SU-DHL-6 (cell line): ENCODE results near the gene FAM184A.

Source experiments
- H2AFZ ChIP-seq: fragments of 200-600 bp; sonication (generic); 2 replicates; pipeline ENCODE4 v1.6.1; 2014; ENCODE audit warnings: low read depth, mild to moderate bottlenecking, moderate library complexity, mixed read lengths, antibody characterized with exemption, low read length; ENCODE audit not compliant: severe bottlenecking
- H3F3A ChIP-seq: fragments of 200-600 bp; shearing (Covaris generic); 2 replicates; pipeline ENCODE4 v1.6.0; 2016; ENCODE audit warnings: antibody characterized with exemption, mild to moderate bottlenecking; ENCODE audit not compliant: insufficient read depth
- H3K27ac ChIP-seq: fragments of 200-600 bp; sonication (generic); 2 replicates; pipeline ENCODE4 v1.5.1; 2016; ENCODE audit warnings: low read depth, mild to moderate bottlenecking, low read length, moderate library complexity, mixed read lengths
- H3K27me3 ChIP-seq: fragments of 200-600 bp; sonication (generic), shearing (Covaris generic); 2 replicates; pipeline ENCODE4 v1.6.0; 2014; ENCODE audit warnings: mild to moderate bottlenecking, low read length
- H3K36me3 ChIP-seq: fragments of 200-600 bp; sonication (generic); 2 replicates; pipeline ENCODE4 v1.6.1; 2014; ENCODE audit warnings: mild to moderate bottlenecking, low read length, mixed read lengths
- H3K4me2 ChIP-seq: fragments of 300-600, 200-600 bp; shearing (Covaris generic), sonication (generic); 2 replicates; pipeline ENCODE4 v1.6.0; 2014; ENCODE audit warnings: low read length, low read depth, mild to moderate bottlenecking; ENCODE audit not compliant: poor library complexity, severe bottlenecking
- H3K4me3 ChIP-seq: fragments of 200-600 bp; sonication (generic); 2 replicates; pipeline ENCODE4 v1.5.1; 2014; ENCODE audit warnings: antibody characterized with exemption, low read length, mild to moderate bottlenecking, mixed read lengths; ENCODE audit not compliant: insufficient read depth, poor library complexity, severe bottlenecking
- H3K79me2 ChIP-seq: fragments of 200-600 bp; sonication (generic); 2 replicates; pipeline ENCODE4 v1.6.1; 2014; ENCODE audit warnings: mild to moderate bottlenecking, low read length, moderate library complexity; ENCODE audit not compliant: insufficient read depth
- H3K9ac ChIP-seq: fragments of 200-600 bp; sonication (generic); 2 replicates; pipeline ENCODE4 v1.7.0; 2014; ENCODE audit warnings: mild to moderate bottlenecking, low read length
- H3K9me2 ChIP-seq: fragments of 200-600 bp; sonication (generic); replicated peaks from 2 replicates; pipeline ENCODE4 v1.6.1; 2014; ENCODE audit warnings: low read length; ENCODE audit not compliant: insufficient read depth
- H3K9me3 ChIP-seq: fragments of 200-600 bp; sonication (generic); 2 replicates; pipeline ENCODE4 v1.6.1; 2014; ENCODE audit warnings: low read length, mixed read lengths; ENCODE audit not compliant: insufficient read depth
- H4K20me1 ChIP-seq: fragments of 200-600 bp; sonication (generic); 2 replicates; pipeline ENCODE4 v1.6.1; 2014; ENCODE audit warnings: low read depth, mild to moderate bottlenecking, antibody characterized with exemption, low read length, moderate library complexity, mixed read lengths
- CTCF ChIP-seq: fragments of 200-600 bp; sonication (generic); IDR thresholded peaks from one replicate; pipeline ENCODE4 v1.5.1; 2017; ENCODE audit warnings: antibody characterized with exemption, mild to moderate bottlenecking, low read length, moderate library complexity; ENCODE audit not compliant: insufficient read depth, poor library complexity, severe bottlenecking
- EZH2phosphoT487 ChIP-seq: fragments of 200-600 bp; sonication (generic), shearing (Covaris generic); conservative IDR thresholded peaks from 2 replicates; pipeline ENCODE4 v1.6.1; 2018; ENCODE audit warnings: mild to moderate bottlenecking, antibody characterized with exemption, low read length, moderate library complexity, mixed read lengths

Gene FAM184A

GRCh38 chr6:118933855-118934460 is 144.5 kb downstream of the FAM184A start:
- Histone ChIP-seq H3K9me3 (no peaks in the 10 kb centered on the region), H4K20me1 (no peaks in the 10 kb centered on the region), H2AFZ (peak overlapping the region; percentile 100), H3K4me2 (peak overlapping the region; percentile 92), H3K27ac (no peak overlapping the region), H3K4me3 (peak overlapping the region; percentile 100), H3F3A (peaks cover 8% of the 10 kb centered on the region; the same call in 1 of the 2 replicates), H3K27me3 (no peaks in the 10 kb centered on the region), H3K9me2 (no peaks in the 10 kb centered on the region), H3K79me2 (peaks cover 30% of the 10 kb centered on the region), H3K36me3 (peaks cover 14% of the 10 kb centered on the region; the same call in 1 of the 2 replicates), H3K9ac (peak overlapping the region; percentile 100)
- no peak for TF ChIP-seq CTCF

GRCh38 chr6:118932421-118932820 is 146.0 kb downstream of the FAM184A start:
- Histone ChIP-seq H3K9me3 (no peaks in the 10 kb centered on the region), H3K4me2 (no peak overlapping the region), H3K36me3 (peaks cover 14% of the 10 kb centered on the region; the same call in 1 of the 2 replicates), H3K9ac (no peak overlapping the region), H3F3A (peaks cover 8% of the 10 kb centered on the region; the same call in 1 of the 2 replicates), H4K20me1 (no peaks in the 10 kb centered on the region), H3K9me2 (no peaks in the 10 kb centered on the region), H2AFZ (no peak overlapping the region), H3K27me3 (no peaks in the 10 kb centered on the region), H3K27ac (no peak overlapping the region), H3K79me2 (peaks cover 30% of the 10 kb centered on the region), H3K4me3 (no peak overlapping the region)
- TF ChIP-seq CTCF (no peak), EZH2phosphoT487 (no peak)

GRCh38 chr6:118931436-118931835 is 147.0 kb downstream of the FAM184A start:
- H3K9me2 ChIP-seq, result no peaks in the 10 kb centered on the region
- H3K79me2 ChIP-seq, result peaks cover 30% of the 10 kb centered on the region
- H4K20me1 ChIP-seq, result no peaks in the 10 kb centered on the region
- no peak for TF ChIP-seq EZH2phosphoT487
- no peak for TF ChIP-seq CTCF
- H2AFZ ChIP-seq, result no peak overlapping the region
- no peak overlapping the region for H3K27ac ChIP-seq
- H3K4me3 ChIP-seq, result no peak overlapping the region
- no peak overlapping the region for H3K9ac ChIP-seq
- H3K4me2 ChIP-seq, result no peak overlapping the region
- H3K27me3 ChIP-seq, result no peaks in the 10 kb centered on the region
- H3K9me3 ChIP-seq, result no peaks in the 10 kb centered on the region
- peaks cover 19% of the 10 kb centered on the region; the same call in 1 of the 2 replicates for H3K36me3 ChIP-seq
- peaks cover 8% of the 10 kb centered on the region; the same call in 1 of the 2 replicates for H3F3A ChIP-seq
